ENCODE measurements around the gene CA10.

Gene CA10

GRCh38 chr17:51764387-51764971, 394.0 kb downstream of the CA10 start:
- Mint-ChIP-seq H3K9me3 (no peaks in the 10 kb centered on the region), H3K4me3 (no peak overlapping the region), H3K4me1 (ENCODE audit: low read depth in 2 of 2) (no peaks in the 10 kb centered on the region), H3K36me3 (ENCODE audit: insufficient read depth) (no peaks in the 10 kb centered on the region), H3K27ac (no peak overlapping the region), H3K27me3 (peaks cover 41 to 58% of the 10 kb centered on the region in 2 donors)
- ATAC-seq (replicated peaks) (peak; percentile 51), DNase-seq (peak in 2 of 3 experiments; percentile 1 to 3)

- no peaks in the 10 kb centered on the region for H3K36me3 Mint-ChIP-seq (ENCODE audit: insufficient read depth)
- no peak overlapping the region for H3K4me3 Mint-ChIP-seq
- H3K4me1 Mint-ChIP-seq (ENCODE audit: low read depth in 2 of 2), result no peaks in the 10 kb centered on the region
- peaks cover 38 to 63% of the 10 kb centered on the region in 2 donors for H3K27me3 Mint-ChIP-seq
- ATAC-seq (replicated peaks) (no peak), DNase-seq (no peak)
- H3K27ac Mint-ChIP-seq, result no peak overlapping the region
- H3K9me3 Mint-ChIP-seq, result no peaks in the 10 kb centered on the region
These were observed 395.5 kb downstream of the CA10 start for GRCh38 chr17:51763058-51763457.

DNA sequence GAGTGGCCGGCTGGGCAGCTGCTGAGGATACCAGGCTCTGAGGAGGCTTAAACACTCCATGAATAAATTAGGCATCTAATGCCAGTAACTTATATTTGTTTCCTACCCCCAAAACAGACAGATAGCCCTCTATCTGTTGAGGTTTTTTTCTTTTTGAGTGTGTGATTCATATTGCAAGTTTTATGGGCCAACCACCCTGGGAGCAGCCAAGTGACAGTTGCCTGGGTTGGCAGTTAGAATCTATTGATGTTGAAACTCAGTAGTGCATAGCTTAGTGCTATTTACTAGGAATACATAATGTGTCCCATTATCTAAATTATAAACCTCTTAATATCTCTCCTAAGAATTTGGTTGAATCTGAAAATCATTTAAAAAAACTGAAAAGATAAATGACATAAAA, 397.4 kb downstream of the CA10 start:
- ATAC-seq (replicated peaks) (no peak), DNase-seq (no peak)
- no peaks in the 10 kb centered on the region for H3K9me3 Mint-ChIP-seq
- no peaks in the 10 kb centered on the region for H3K4me1 Mint-ChIP-seq (ENCODE audit: low read depth in 2 of 2)
- H3K27ac Mint-ChIP-seq, result no peak overlapping the region
- no peaks in the 10 kb centered on the region for H3K36me3 Mint-ChIP-seq (ENCODE audit: insufficient read depth)
- H3K27me3 Mint-ChIP-seq, result peaks cover 33 to 58% of the 10 kb centered on the region in 2 donors
- no peak overlapping the region for H3K4me3 Mint-ChIP-seq

DNA sequence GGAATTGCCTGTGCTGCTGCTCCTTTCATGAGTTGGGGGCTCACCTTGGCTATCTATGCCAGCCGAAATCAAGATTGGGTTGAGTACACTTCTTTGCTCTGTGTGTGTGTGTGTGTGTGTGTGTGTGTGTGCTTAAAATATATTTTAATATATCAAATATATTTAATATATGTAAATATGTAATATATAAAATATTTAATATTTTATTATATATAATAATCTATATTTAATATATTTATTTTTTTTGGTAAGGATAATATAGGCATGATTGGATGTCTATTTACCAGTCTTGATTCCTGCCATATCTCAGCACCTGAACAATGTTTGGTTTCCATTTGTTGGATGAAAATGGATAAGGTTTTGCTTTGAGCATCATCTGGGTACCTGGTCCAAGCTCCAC, 399.3 kb downstream of the CA10 start:
- H3K36me3 Mint-ChIP-seq (ENCODE audit: insufficient read depth), result no peaks in the 10 kb centered on the region
- DNase-seq (no peak), ATAC-seq (replicated peaks) (no peak)
- no peak overlapping the region for H3K4me3 Mint-ChIP-seq
- no peak overlapping the region for H3K27ac Mint-ChIP-seq
- H3K27me3 Mint-ChIP-seq, result peaks cover 28 to 44% of the 10 kb centered on the region in 2 donors
- no peaks in the 10 kb centered on the region for H3K4me1 Mint-ChIP-seq (ENCODE audit: low read depth in 2 of 2)
- H3K9me3 Mint-ChIP-seq, result no peaks in the 10 kb centered on the region

DNA sequence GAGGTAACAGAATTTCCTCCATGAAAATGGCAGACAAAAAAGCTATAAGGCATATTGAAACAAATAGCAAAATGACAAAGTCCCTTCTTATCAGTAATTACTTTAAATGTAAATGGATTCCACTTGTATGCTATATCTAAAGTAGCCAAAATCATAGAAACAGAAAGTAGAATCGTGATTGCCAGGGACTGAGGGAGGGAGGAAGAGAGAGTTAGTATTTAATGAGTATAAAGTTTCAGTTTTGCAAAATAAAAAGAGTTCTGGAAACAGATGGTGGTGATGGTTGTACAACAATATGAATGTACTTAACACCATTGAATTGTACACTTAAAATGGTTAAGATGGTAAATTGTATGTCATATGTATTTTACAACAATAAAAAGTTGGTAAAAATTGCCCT, 407.4 kb downstream of the CA10 start:
- Mint-ChIP-seq H3K4me3 (no peak overlapping the region), H3K27ac (no peak overlapping the region), H3K36me3 (ENCODE audit: insufficient read depth) (no peaks in the 10 kb centered on the region), H3K4me1 (ENCODE audit: low read depth in 2 of 2) (no peaks in the 10 kb centered on the region), H3K27me3 (no peaks in the 10 kb centered on the region), H3K9me3 (no peaks in the 10 kb centered on the region)
- DNase-seq, result no peak
- no peak for ATAC-seq (replicated peaks)

DNA sequence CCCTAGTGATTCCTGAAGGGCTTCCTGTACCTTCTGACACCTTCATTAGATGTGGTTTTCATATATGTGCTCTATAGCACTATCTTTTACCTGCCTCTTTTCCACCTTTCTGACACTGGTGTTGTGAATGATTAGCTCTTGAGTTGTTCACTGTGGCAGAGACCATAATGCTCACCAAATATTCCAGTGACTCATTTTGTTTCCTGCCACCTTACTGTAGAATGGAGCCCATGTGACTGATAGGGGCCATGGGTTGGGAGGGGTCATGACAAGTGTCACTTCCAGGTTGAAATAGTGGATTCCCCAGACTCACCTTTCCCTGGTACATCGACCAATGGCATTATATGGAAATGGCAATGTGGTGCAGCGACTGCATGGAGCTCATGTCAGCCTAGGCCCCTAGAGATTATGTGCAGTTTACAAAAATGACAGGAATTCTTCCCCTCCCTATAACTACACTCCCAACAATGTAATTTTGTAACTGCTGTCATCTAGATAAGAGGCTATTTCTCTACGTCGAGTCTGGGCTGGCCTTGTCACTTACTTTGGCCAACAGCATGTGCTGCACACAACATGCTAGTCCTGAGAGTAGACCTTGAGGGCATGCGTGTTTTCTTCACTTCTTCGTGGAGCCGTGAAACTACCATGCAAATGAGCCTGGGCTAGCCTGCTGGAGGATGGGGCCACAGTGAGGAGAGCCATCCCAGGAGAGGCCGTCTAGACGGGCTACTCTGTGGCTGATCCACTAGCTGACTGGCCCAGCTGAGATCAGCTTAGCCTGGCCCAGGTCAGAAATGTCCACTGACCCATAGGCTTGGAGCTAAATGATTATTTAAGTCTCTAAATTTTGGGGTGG, 409.5 kb downstream of the CA10 start:
- H3K36me3 Mint-ChIP-seq (ENCODE audit: insufficient read depth), result no peaks in the 10 kb centered on the region
- H3K4me1 Mint-ChIP-seq (ENCODE audit: low read depth in 2 of 2), result no peaks in the 10 kb centered on the region
- no peak overlapping the region for H3K27ac Mint-ChIP-seq
- ATAC-seq (replicated peaks) (no peak), DNase-seq (no peak)
- no peaks in the 10 kb centered on the region for H3K9me3 Mint-ChIP-seq
- no peak overlapping the region for H3K4me3 Mint-ChIP-seq
- no peaks in the 10 kb centered on the region for H3K27me3 Mint-ChIP-seq

- no peaks in the 10 kb centered on the region for H3K36me3 Mint-ChIP-seq (ENCODE audit: insufficient read depth)
- H3K27ac Mint-ChIP-seq, result no peak overlapping the region
- ATAC-seq (replicated peaks) (no peak), DNase-seq (no peak)
- no peak overlapping the region for H3K4me3 Mint-ChIP-seq
- H3K4me1 Mint-ChIP-seq (ENCODE audit: low read depth in 2 of 2), result no peaks in the 10 kb centered on the region
- no peaks in the 10 kb centered on the region for H3K9me3 Mint-ChIP-seq
- H3K27me3 Mint-ChIP-seq, result no peaks in the 10 kb centered on the region
These were observed 412.1 kb downstream of the CA10 start for GRCh38 chr17:51746421-51746820.

DNA sequence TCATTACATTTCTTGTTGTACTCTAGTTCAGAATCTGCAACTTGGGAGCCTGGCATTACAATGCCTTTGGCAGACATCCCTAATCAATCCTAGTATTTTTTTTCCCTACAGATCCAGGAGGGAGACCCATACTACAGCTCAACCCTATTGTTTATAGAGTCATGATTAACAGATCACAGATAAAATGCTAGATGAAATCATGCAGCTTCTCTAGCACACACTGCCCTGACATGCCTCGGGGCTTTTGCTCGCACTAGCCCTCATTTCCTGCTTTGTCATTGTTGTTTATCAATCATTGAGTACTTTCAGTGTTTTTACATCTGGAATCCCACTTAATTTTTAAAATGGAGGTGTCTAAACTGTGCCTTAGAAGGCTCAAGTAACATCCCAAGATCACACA, 412.5 kb downstream of the CA10 start:
- H3K4me3 Mint-ChIP-seq, result no peak overlapping the region

DNA sequence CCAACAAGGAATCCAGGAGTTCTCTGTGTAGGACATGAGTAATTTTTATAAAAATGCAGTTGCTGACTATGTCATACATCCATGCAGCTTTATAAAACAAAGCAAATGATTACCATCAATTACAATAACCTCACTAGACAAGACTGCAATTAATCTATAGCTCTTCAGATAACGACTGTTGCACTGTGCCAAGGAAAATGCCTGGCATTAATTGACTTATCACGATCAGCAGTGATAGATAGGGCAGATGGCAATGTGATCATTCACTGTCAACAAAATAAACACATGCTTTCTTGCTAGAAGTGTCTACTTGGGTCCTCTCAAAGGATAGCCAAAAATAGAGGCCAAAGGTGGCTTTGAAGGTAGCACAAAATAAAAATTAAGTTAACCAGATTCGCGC, 415.0 kb downstream of the CA10 start:
- peaks cover 0 to 1% of the 10 kb centered on the region in 2 donors for H3K9me3 Mint-ChIP-seq
- H3K27ac Mint-ChIP-seq, result no peak overlapping the region
- H3K27me3 Mint-ChIP-seq, result peaks cover 6 to 7% of the 10 kb centered on the region in 2 donors
- H3K4me1 Mint-ChIP-seq (ENCODE audit: low read depth in 2 of 2), result no peaks in the 10 kb centered on the region
- ATAC-seq (replicated peaks) (no peak), DNase-seq (no peak)
- no peak overlapping the region for H3K4me3 Mint-ChIP-seq
- H3K36me3 Mint-ChIP-seq (ENCODE audit: insufficient read depth), result no peaks in the 10 kb centered on the region

More for the DNA sequence above, 412.5 kb downstream of the CA10 start:
- no peaks in the 10 kb centered on the region for H3K27me3 Mint-ChIP-seq
- ATAC-seq (replicated peaks), result no peak
- no peaks in the 10 kb centered on the region for H3K4me1 Mint-ChIP-seq (ENCODE audit: low read depth in 2 of 2)
- no peaks in the 10 kb centered on the region for H3K9me3 Mint-ChIP-seq
- no peak for DNase-seq
- no peak overlapping the region for H3K27ac Mint-ChIP-seq
- no peaks in the 10 kb centered on the region for H3K36me3 Mint-ChIP-seq (ENCODE audit: insufficient read depth)

GRCh38 chr17:51742571-51742970, 415.9 kb downstream of the CA10 start:
- no peaks in the 10 kb centered on the region for H3K4me1 Mint-ChIP-seq (ENCODE audit: low read depth in 2 of 2)
- no peak overlapping the region for H3K4me3 Mint-ChIP-seq
- H3K27me3 Mint-ChIP-seq, result peaks cover 6 to 7% of the 10 kb centered on the region in 2 donors
- H3K36me3 Mint-ChIP-seq (ENCODE audit: insufficient read depth), result no peaks in the 10 kb centered on the region
- H3K27ac Mint-ChIP-seq, result no peak overlapping the region
- ATAC-seq (replicated peaks) (no peak), DNase-seq (no peak)
- H3K9me3 Mint-ChIP-seq, result peaks cover 0 to 1% of the 10 kb centered on the region in 2 donors

DNA sequence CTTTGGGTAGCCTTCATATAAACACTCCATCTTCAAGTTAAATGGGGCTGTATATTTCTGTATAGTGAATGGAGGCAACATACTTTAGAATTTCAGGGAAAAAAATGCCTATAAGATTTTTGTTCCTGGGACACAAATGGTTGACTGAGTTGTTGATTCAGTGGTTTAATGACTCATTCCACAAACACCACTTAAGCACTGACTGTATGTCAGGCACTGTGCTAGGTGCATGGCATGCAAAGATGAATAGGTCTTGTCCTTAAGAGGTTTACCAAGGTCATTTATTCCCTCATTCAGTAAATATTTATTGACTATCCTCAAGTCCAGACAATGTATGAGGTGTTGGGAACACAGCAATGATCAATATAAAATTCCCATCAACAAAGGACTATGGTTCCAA, 417.1 kb downstream of the CA10 start:
- Mint-ChIP-seq H3K4me1 (ENCODE audit: low read depth in 2 of 2) (no peaks in the 10 kb centered on the region), H3K36me3 (ENCODE audit: insufficient read depth) (no peaks in the 10 kb centered on the region), H3K27me3 (peaks cover 6 to 7% of the 10 kb centered on the region in 2 donors), H3K27ac (no peak overlapping the region), H3K4me3 (no peak overlapping the region), H3K9me3 (peaks cover 0 to 1% of the 10 kb centered on the region in 2 donors)
- ATAC-seq (replicated peaks), result no peak
- no peak for DNase-seq

GRCh38 chr17:51740531-51740930, 418.0 kb downstream of the CA10 start:
- H3K36me3 Mint-ChIP-seq (ENCODE audit: insufficient read depth), result no peaks in the 10 kb centered on the region
- no peak for ATAC-seq (replicated peaks)
- H3K9me3 Mint-ChIP-seq, result peaks cover 0 to 1% of the 10 kb centered on the region in 2 donors
- H3K27me3 Mint-ChIP-seq, result peaks cover 6 to 7% of the 10 kb centered on the region in 2 donors
- H3K4me1 Mint-ChIP-seq (ENCODE audit: low read depth in 2 of 2), result no peaks in the 10 kb centered on the region
- DNase-seq, result no peak
- no peak overlapping the region for H3K27ac Mint-ChIP-seq
- H3K4me3 Mint-ChIP-seq, result no peak overlapping the region

- ATAC-seq (replicated peaks) (no peak), DNase-seq (no peak)
- peaks cover 0 to 1% of the 10 kb centered on the region in 2 donors for H3K9me3 Mint-ChIP-seq
- peaks cover 6 to 12% of the 10 kb centered on the region in 2 donors for H3K27me3 Mint-ChIP-seq
- H3K4me1 Mint-ChIP-seq (ENCODE audit: low read depth in 2 of 2), result no peaks in the 10 kb centered on the region
- H3K36me3 Mint-ChIP-seq (ENCODE audit: insufficient read depth), result no peaks in the 10 kb centered on the region
- H3K4me3 Mint-ChIP-seq, result no peak overlapping the region
- no peak overlapping the region for H3K27ac Mint-ChIP-seq
These were observed 419.1 kb downstream of the CA10 start for GRCh38 chr17:51739245-51739886.

DNA sequence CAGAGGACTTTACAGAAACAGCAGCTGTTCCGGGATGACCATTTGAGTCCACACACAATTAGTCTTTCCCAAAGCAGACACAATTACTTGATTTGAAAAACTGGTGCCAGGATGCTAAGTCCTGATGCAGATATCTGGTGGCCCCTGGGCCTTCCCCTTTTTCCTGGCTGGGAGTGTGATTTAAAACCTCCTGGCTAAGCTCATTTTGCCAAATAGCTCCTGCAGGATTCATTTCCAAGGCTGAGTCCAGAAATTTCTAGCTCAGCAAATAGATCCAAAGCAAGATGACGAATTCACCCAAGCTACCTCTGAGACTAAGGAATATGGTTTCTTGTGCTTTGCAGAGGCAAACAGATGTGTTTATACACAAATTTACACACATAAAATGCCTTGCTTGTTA, 422.2 kb downstream of the CA10 start:
- Mint-ChIP-seq H3K27ac (no peak overlapping the region), H3K4me1 (ENCODE audit: low read depth in 2 of 2) (no peaks in the 10 kb centered on the region), H3K36me3 (ENCODE audit: insufficient read depth) (no peaks in the 10 kb centered on the region), H3K9me3 (peaks cover 0 to 1% of the 10 kb centered on the region in 2 donors), H3K4me3 (no peak overlapping the region), H3K27me3 (peaks cover 6 to 29% of the 10 kb centered on the region in 2 donors)
- DNase-seq (no peak), ATAC-seq (replicated peaks) (no peak)
